Measurements from ENCODE around the gene MMP15. TPM values are rescaled to one million over a fixed set of nuclear protein-coding genes. Genes with fewer than 3 reads are reported as not detected.
"Not testable (repeated sequence)": the region's sequence is repeated elsewhere in the genome, so short reads cannot be mapped to it uniquely, and the experiment has no call there.

MMP15 gene
- total RNA-seq, 2 donors from 2014 or later = 0.31 TPM; not detected in 1

DNA sequence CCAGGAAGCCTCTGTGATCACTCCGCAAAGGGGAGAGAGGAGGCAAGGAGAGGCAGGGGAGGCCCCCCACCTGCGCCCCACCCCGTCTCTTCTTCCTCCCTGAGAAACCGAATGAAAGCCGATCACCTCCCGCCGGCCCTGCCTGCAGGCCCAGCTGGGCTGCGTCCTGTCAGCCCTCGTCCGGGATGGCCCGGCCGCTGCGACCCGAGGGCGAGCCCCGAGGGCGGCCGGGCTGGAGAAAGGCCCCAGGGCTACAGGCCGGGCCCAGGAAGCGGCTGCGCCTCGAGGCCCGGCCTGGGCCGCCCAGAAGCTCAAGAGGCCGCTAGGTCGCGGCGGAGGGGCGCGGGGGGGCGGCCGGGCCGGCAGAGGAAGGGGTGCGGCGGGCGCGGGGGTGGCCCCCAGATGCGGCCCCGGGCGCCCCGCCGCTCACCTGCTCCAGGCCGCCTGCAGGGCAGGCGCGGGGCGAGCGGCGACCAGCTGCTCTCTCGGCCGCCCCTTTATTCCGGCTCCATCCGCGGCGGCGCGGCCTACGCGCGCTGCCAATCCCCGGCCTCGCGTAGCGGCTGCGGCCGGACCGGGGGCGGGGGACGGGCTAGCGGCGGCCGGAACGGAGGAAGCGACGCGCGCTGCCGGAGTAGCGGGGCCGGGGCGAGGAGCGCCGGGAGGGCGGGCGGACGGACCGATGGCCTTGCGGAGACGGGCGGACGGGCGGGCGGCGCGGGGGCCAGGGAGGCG, 25.4 kb upstream of the MMP15 start, which contains the start of gene ZNF319:
Gene ZNF319 (minus strand): TSS at position 702 of the 735 bp plus-strand sequence. CDS start 2,407 bp downstream, outside the sequence.
- Mint-ChIP-seq H3K36me3 (peaks cover 12% of the 10 kb centered on the region), H3K27ac (peak within 1 kb of the TSS; percentile 78 to 91)
- peak; percentile 88 for DNase-seq (ENCODE audit: low spot score)

DNA sequence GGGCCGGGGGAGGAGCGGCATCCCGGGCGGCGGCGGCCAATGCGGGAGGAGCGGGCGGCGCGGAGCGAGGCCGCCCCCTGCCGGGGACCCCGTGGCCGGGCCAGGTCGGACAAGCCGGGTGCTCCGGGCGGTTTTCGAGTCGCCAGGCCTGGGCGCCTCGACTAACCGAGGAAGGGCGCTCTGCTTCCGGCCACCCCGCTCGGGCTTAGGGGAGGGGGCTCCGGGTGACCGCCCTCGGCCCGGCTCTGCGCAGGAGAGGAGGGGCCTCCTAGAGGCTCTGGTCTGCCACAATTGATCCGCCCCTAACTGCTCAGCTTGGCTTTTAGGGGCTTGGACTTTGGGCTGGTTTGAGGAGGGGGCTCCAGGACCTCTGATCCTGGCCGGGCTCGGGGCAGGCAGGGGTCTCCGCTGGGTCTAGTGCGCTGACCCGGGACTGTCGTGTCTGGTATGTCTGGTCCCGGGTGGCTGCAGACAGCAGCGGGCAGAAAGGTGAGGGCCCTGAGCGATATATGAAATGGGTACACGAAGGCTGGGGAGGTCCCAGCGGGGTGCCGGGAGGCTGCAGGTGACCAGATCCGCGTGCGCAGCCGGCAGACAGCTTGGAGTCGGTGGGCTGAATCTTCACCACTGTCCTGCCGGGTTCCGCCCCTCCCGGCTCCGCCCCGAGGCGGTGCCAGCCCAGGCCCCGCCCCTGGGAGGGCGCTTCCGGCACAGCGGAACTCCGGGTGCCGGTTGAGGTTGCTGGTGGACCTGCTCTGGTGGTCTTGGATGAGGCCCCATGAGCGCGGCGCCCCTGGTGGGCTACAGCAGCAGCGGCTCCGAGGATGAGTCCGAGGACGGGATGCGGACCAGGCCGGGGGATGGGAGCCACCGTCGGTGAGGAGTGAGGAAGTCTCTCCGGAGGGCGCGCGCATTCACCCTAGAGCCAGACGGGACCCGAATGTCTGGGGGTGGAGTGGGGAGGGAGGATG, 24.6 kb upstream of the MMP15 start, which contains the start of gene USB1:
Gene USB1 (plus strand): TSS at position 702 of the 971 bp plus-strand sequence. CDS start 77 bp downstream, at position 779.
- peak within 1 kb of the TSS; percentile 78 to 91 for H3K27ac Mint-ChIP-seq
- ATAC-seq (peak; percentile 87 to 90), DNase-seq (ENCODE audit: low spot score) (peak; percentile 87)
- H3K27me3 Mint-ChIP-seq = no peaks in the 10 kb centered on the region
- peaks cover 12% of the 10 kb centered on the region for H3K36me3 Mint-ChIP-seq
- H3K9me3 Mint-ChIP-seq = no peaks in the 10 kb centered on the region
- H3K4me1 Mint-ChIP-seq (ENCODE audit: low read depth in 2 of 2) = peaks cover 43 to 49% of the 10 kb centered on the region in 2 donors
- peak within 1 kb of the TSS; percentile 87 for H3K4me3 Mint-ChIP-seq

More for the DNA sequence above, 25.4 kb upstream of the MMP15 start, which contains the start of gene ZNF319:
- Mint-ChIP-seq H3K27me3 (no peaks in the 10 kb centered on the region), H3K4me3 (peak within 1 kb of the TSS; percentile 87), H3K9me3 (no peaks in the 10 kb centered on the region), H3K4me1 (ENCODE audit: low read depth in 2 of 2) (peaks cover 43 to 49% of the 10 kb centered on the region in 2 donors)
- ATAC-seq = peak in 1 of 2 donors; percentile 12

- Mint-ChIP-seq H3K27ac (peak overlapping the region; percentile 78 to 91), H3K9me3 (no peaks in the 10 kb centered on the region), H3K36me3 (peaks cover 15% of the 10 kb centered on the region), H3K4me1 (ENCODE audit: low read depth in 2 of 2) (peaks cover 43 to 47% of the 10 kb centered on the region in 2 donors), H3K4me3 (peak overlapping the region; percentile 87), H3K27me3 (no peaks in the 10 kb centered on the region)
- ATAC-seq = no peak
- peak; percentile 32 for DNase-seq (ENCODE audit: low spot score)
Observed at GRCh38 chr16:58001781-58002415, 23.7 kb upstream of the MMP15 start.

DNA sequence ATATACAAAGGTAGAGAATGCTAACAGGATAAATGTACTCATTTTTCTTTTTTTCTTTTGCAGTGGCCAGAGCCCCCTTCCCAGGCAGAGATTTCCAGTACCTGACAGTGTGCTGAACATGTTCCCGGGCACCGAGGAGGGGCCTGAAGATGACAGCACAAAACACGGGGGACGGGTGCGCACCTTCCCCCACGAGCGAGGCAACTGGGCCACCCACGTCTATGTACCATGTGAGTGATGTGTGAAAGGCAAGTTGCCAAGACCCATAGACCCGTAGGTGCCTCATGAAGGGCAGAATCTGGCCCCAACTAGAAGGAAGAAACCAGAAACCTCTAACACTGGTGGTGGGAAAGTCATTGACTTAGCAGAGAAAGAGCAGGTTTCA, 23.1 kb upstream of the MMP15 start:
- peak overlapping the region; percentile 87 for H3K4me3 Mint-ChIP-seq
- no peaks in the 10 kb centered on the region for H3K27me3 Mint-ChIP-seq
- ATAC-seq (no peak), DNase-seq (ENCODE audit: low spot score) (peak; percentile 40)
- no peaks in the 10 kb centered on the region for H3K9me3 Mint-ChIP-seq
- peaks cover 18% of the 10 kb centered on the region for H3K36me3 Mint-ChIP-seq
- H3K27ac Mint-ChIP-seq = peak overlapping the region in 1 of 2 donors; percentile 78
- peaks cover 43% of the 10 kb centered on the region in 2 donors for H3K4me1 Mint-ChIP-seq (ENCODE audit: low read depth in 2 of 2)

DNA sequence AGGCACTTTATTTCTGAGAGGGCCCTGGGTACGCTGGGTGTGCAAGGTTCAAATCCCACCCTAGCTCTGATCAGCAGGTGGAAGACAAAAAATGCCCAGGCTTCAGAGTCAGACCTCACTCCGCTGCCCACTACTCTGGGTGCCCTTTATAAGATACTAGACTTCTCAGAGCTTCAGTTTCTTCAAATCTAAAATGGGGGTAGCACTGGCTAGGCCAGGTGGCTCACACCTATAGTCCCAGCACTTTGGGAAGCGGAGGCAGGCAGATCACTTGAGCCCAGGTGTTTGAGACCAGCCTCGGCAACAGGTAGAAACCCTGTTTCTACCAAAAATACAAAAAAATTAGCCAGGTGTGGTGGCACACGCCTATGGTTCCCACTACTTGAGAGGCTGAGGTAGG, 22.6 kb upstream of the MMP15 start:
- H3K27ac Mint-ChIP-seq = no peak overlapping the region
- peak; percentile 29 for DNase-seq (ENCODE audit: low spot score)
- peaks cover 18% of the 10 kb centered on the region for H3K36me3 Mint-ChIP-seq
- peak overlapping the region; percentile 32 for H3K4me3 Mint-ChIP-seq
- H3K4me1 Mint-ChIP-seq (ENCODE audit: low read depth in 2 of 2) = peaks cover 39 to 41% of the 10 kb centered on the region in 2 donors
- no peak for ATAC-seq
- H3K9me3 Mint-ChIP-seq = no peaks in the 10 kb centered on the region
- H3K27me3 Mint-ChIP-seq = no peaks in the 10 kb centered on the region

DNA sequence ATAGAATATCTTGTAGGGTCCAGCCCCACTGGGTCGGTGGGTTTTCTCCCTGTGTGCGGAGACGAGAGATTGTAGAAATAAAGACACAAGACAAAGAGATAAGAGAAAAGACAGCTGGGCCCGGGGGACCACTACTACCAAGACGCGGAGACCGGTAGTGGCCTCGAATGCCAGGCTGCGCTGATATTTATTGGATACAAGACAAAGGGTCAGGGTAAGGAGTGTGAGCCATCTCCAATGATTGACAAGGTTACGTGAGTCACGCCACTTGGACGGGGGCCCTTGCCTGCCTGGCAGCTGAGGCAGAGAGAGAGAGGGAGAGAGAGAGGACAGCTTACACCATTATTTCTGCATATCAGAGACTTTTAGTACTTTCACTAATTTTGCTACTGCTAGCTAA, 20.8 kb upstream of the MMP15 start:
- not testable (repeated sequence) for H3K9me3 Mint-ChIP-seq, ATAC-seq, H3K27me3 Mint-ChIP-seq, H3K4me3 Mint-ChIP-seq
- peak; percentile 6 for DNase-seq (ENCODE audit: low spot score)
- Mint-ChIP-seq H3K36me3 (peaks cover 18% of the 10 kb centered on the region), H3K27ac (peak overlapping the region in 1 of 2 donors; percentile 4), H3K4me1 (ENCODE audit: low read depth in 2 of 2) (peaks cover 24 to 26% of the 10 kb centered on the region in 2 donors)

DNA sequence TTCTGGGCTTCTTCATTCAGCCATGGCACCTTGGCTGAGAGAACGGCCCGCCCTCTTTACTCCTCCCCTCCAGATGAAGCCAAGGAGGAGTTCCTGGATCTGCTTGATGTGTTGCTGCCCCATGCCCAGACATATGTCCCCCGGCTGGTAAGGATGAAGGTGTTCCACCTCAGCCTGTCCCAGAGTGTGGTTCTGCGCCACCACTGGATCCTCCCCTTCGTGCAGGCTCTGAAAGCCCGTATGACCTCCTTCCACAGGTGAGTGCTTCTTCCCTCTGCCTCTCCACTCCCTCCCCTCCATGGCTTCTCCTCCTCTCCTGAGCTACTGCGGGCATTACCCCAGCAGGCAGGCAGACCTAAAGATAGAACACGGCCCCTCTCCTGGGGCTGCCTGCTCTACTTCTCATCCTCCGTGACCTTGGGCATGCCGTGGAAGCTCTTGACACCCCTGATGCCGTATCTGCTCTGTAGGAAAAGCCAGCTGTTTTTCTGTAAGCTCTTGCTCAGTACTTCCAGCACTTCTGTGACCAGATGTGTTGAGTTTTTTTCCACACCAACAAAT, 15.6 kb upstream of the MMP15 start:
- ATAC-seq (no peak), DNase-seq (ENCODE audit: low spot score) (peak; percentile 34)
- H3K4me1 Mint-ChIP-seq (ENCODE audit: low read depth in 2 of 2) = peaks cover under 1 to 9% of the 10 kb centered on the region in 2 donors
- H3K27ac Mint-ChIP-seq = no peak overlapping the region
- no peak overlapping the region for H3K4me3 Mint-ChIP-seq
- H3K27me3 Mint-ChIP-seq = no peaks in the 10 kb centered on the region
- peaks cover 17% of the 10 kb centered on the region for H3K36me3 Mint-ChIP-seq
- H3K9me3 Mint-ChIP-seq = no peaks in the 10 kb centered on the region

- H3K4me1 Mint-ChIP-seq (ENCODE audit: low read depth in 2 of 2) = peaks cover 0 to 8% of the 10 kb centered on the region in 2 donors
- no peaks in the 10 kb centered on the region for H3K27me3 Mint-ChIP-seq
- no peak overlapping the region for H3K4me3 Mint-ChIP-seq
- ATAC-seq (no peak), DNase-seq (ENCODE audit: low spot score) (no peak)
- peaks cover 17% of the 10 kb centered on the region for H3K36me3 Mint-ChIP-seq
- no peaks in the 10 kb centered on the region for H3K9me3 Mint-ChIP-seq
- no peak overlapping the region for H3K27ac Mint-ChIP-seq
Observed at GRCh38 chr16:58010886-58011285, 14.7 kb upstream of the MMP15 start.

DNA sequence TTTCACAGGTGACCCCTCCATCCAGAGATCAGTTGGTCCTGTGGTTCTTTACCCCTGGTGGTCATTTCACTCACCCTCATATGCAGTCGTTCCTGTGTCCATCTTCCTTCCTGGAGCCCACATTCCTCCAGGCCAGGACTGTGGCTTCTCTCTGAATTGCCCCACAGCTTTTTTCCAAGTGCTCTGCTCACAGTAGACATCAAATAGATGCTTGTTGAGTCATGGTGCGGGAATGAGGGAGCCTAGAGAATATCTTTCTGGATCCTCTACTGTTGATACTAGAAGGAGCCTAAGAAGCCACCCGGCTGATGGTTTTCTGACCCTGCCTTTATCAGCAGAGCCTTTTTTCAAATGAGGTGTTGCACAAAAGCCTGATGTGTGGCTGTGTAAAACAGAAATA, 13.9 kb upstream of the MMP15 start:
- peaks cover 16% of the 10 kb centered on the region for H3K36me3 Mint-ChIP-seq

GRCh38 chr16:58012481-58012880, 13.1 kb upstream of the MMP15 start:
- peak; percentile 18 for DNase-seq (ENCODE audit: low spot score)
- Mint-ChIP-seq H3K27ac (no peak overlapping the region), H3K36me3 (peaks cover 11% of the 10 kb centered on the region), H3K4me1 (ENCODE audit: low read depth in 2 of 2) (peaks cover 0 to 8% of the 10 kb centered on the region in 2 donors), H3K9me3 (no peaks in the 10 kb centered on the region), H3K4me3 (no peak overlapping the region), H3K27me3 (no peaks in the 10 kb centered on the region)
- ATAC-seq = no peak

More for the DNA sequence above, 13.9 kb upstream of the MMP15 start:
- Mint-ChIP-seq H3K27me3 (no peaks in the 10 kb centered on the region), H3K4me3 (no peak overlapping the region), H3K9me3 (no peaks in the 10 kb centered on the region), H3K27ac (no peak overlapping the region), H3K4me1 (ENCODE audit: low read depth in 2 of 2) (peaks cover 0 to 8% of the 10 kb centered on the region in 2 donors)
- no peak for DNase-seq (ENCODE audit: low spot score)
- no peak for ATAC-seq

DNA sequence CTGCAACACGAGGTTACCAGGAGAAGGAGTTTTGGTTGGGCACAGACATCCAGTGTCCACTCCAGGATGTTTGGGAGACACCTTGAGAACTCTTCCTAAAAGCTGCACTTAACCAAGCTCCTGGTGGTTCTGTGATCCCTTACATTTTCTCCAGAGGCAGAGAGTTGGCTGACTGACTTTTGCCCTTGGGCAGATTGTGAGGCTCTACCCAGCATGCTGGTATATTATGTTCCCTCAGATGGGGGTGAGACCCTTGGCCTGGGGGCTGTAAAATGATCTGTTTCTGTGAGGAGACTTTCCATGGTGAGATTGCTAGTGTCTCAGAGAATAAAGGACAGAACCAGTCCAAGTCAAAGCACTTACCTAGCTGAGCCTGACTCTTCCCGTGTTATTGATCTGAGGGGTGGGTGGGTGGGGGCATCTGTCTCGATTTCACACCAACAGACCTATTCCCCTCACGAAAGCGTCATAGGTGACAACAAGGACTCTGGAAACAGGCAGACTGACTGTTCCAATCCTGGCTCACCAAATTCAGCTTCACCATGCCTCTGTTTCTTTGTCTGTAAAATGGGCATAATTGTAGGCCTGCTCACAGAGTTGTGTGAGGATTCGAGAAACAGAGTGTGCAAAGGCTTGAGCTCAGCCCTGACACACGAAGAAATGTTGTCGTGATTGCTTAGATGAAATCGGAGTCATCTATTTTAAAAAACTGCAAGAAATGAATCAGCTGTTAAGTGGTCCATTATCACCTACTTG, 12.2 kb upstream of the MMP15 start:
- ATAC-seq = no peak
- no peak overlapping the region for H3K27ac Mint-ChIP-seq
- H3K4me1 Mint-ChIP-seq (ENCODE audit: low read depth in 2 of 2) = peaks cover 0 to 8% of the 10 kb centered on the region in 2 donors
- H3K4me3 Mint-ChIP-seq = no peak overlapping the region
- DNase-seq (ENCODE audit: low spot score) = peak; percentile 18
- no peaks in the 10 kb centered on the region for H3K27me3 Mint-ChIP-seq
- peaks cover 11% of the 10 kb centered on the region for H3K36me3 Mint-ChIP-seq
- no peaks in the 10 kb centered on the region for H3K9me3 Mint-ChIP-seq

DNA sequence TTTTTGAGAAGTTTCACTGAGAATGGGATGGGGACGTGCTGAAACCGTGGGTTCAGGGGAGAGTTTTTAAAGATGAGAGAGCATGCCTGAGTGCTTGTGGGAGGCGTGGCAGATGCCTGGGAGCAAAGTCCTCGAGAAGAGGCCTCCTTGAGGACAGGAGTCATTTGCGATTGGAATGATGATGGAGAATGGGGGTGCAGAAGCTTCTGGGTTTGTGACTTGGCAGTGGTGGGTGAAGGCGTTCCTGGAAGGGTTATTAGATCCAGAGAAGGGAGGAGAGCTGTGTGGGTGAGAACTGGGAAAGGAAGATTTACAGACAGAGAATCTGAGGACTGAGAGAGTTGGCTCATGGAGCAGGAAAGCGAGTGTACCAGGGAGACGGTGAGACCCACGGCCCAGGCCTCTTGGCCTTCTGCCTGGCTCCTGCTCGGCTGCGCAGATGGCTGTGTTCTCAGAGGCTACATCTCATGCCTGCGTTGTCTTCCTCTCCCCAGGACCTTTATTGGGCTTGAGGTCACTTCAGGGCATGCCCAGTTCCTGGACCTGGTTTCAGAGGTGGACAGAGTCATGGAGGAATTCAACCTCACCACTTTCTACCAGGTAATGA, 8.6 kb upstream of the MMP15 start:
- no peaks in the 10 kb centered on the region for H3K36me3 Mint-ChIP-seq
- ATAC-seq (no peak), DNase-seq (ENCODE audit: low spot score) (peak; percentile 25)
- H3K27ac Mint-ChIP-seq = no peak overlapping the region
- H3K9me3 Mint-ChIP-seq = no peaks in the 10 kb centered on the region
- no peak overlapping the region for H3K4me3 Mint-ChIP-seq
- H3K4me1 Mint-ChIP-seq (ENCODE audit: low read depth in 2 of 2) = peaks cover 6 to 9% of the 10 kb centered on the region in 2 donors
- H3K27me3 Mint-ChIP-seq = no peaks in the 10 kb centered on the region
